Common myeloid progenitor, CD34-positive (primary cell): Measurements from ENCODE around the gene RFC2.
"Not testable (repeated sequence)": the region's sequence is repeated elsewhere in the genome, so short reads cannot be mapped to it uniquely, and the experiment has no call there.

Source experiments
- CTCF ChIA-PET: fragments of 350-600 bp; sonication (Branson Sonifier 250); formaldehyde crosslinking; loops from one replicate; lab custom pipeline; 2021; ENCODE audit warnings: antibody characterized with exemption; lab: Charles Lee
- POLR2A ChIA-PET: fragments of 350-600 bp; sonication (Branson Sonifier 250); formaldehyde crosslinking; loops from one replicate; lab custom pipeline; 2021; ENCODE audit warnings: antibody characterized with exemption; lab: Charles Lee
- DNase-seq, 3 donors: peaks; one replicate each; pipeline versions ENCODE4 v3.0.0 to v3.0.0-alpha.2; 2013
- H3K27ac ChIP-seq, 2 experiments: 1 replicate in 1 of 2; 2 replicates in 1 of 2; pipeline ENCODE4 v1.7.0; 2013; ENCODE audit warnings: inconsistent platforms in 2 of 2, low read length in 2 of 2, mild to moderate bottlenecking in 2 of 2, low read depth in 1 of 2, moderate library complexity in 1 of 2; ENCODE audit not compliant: severe bottlenecking in 2 of 2, insufficient read depth in 1 of 2, poor library complexity in 1 of 2
- H3K27me3 ChIP-seq, 5 experiments: replicated peaks in 2 of 5; 1 replicate in 3 of 5; 2 replicates in 2 of 5; pipeline versions ENCODE4 v1.6.1 to v1.7.0; 2013; ENCODE audit warnings: low read length in 4 of 5, mild to moderate bottlenecking in 2 of 5, moderate library complexity in 2 of 5, inconsistent platforms in 1 of 5; ENCODE audit not compliant: insufficient read depth in 5 of 5, control insufficient read depth in 4 of 5
- H3K36me3 ChIP-seq, 4 experiments: 1 replicate in 2 of 4; 2 replicates in 2 of 4; pipeline versions ENCODE4 v1.6.1 to v1.7.0; 2013; ENCODE audit warnings: low read length in 3 of 4, control low read depth in 1 of 4, mild to moderate bottlenecking in 1 of 4; ENCODE audit not compliant: control insufficient read depth in 4 of 4, insufficient read depth in 4 of 4
- H3K4me1 ChIP-seq, 4 experiments: 1 replicate in 3 of 4; 2 replicates in 1 of 4; pipeline versions ENCODE4 v1.6.1 to v1.7.1; 2013; ENCODE audit warnings: low read length in 3 of 4, mild to moderate bottlenecking in 3 of 4, control low read depth in 1 of 4, inconsistent platforms in 1 of 4, moderate library complexity in 1 of 4; ENCODE audit not compliant: control insufficient read depth in 4 of 4, insufficient read depth in 4 of 4; ENCODE audit errors: control extremely low read depth in 1 of 4
- H3K4me3 ChIP-seq, 7 experiments: 1 replicate in 4 of 7; 2 replicates in 3 of 7; pipeline versions ENCODE4 v1.5.1 to v1.7.0; 2013; ENCODE audit warnings: mild to moderate bottlenecking in 7 of 7, low read length in 6 of 7, moderate library complexity in 6 of 7, inconsistent platforms in 2 of 7, low read depth in 2 of 7, control low read depth in 1 of 7; ENCODE audit not compliant: insufficient read depth in 4 of 7, control insufficient read depth in 1 of 7; ENCODE audit errors: extremely low read depth in 1 of 7
- H3K9me3 ChIP-seq, 5 experiments: 1 replicate in 4 of 5; 2 replicates in 1 of 5; pipeline versions ENCODE4 v1.6.1 to v1.7.1; 2013; ENCODE audit warnings: low read length in 4 of 5, mild to moderate bottlenecking in 2 of 5, inconsistent platforms in 1 of 5, low read depth in 1 of 5, moderate library complexity in 1 of 5; ENCODE audit not compliant: control insufficient read depth in 4 of 5, insufficient read depth in 2 of 5; ENCODE audit errors: control extremely low read depth in 1 of 5
- WGBS: methylation state at CpG from one replicate; pipeline ENCODE4 v1.1.5; 2013; ENCODE audit not compliant: insufficient coverage; 5-methylcytosine and 5-hydroxymethylcytosine counted together

RFC2 gene

DNA sequence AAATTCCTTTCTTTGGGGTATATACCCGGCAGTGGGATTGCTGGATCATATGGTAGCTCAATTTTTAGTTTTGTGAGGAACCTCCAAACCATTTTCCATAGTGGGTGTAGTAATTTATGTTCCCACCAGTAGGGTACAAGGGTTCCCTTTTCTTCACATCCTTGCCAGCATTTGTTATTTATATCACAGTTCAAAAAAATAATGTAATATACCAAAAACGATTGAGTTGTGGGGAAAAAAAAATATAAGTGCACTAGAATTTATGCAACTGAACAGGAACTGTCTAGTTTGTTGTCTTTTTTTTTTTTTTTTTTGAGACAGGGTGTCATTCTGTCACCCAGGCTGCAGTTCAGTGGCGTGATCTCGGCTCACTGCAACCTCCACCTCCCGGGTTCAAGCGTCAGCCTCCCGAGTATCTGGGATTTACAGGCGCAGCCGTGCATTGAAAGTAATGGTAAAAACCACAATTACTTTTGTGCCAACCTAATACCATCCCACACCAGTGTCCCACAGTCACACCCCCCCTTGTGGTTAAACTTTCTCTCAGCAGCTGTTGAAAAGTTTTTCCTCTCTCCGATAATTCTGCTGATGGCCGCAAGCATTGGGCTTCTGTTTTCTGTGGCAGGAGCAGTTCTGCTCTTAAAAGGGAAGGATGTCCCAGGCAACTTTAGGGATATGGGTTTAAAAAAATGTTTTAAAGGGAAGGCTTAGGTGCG, 51.2 kb downstream of the RFC2 start:
- Histone ChIP-seq H3K4me3 (peak overlapping the region in 4 of 7 experiments; percentile 6 to 28 (median 14)), H3K27ac (no peak overlapping the region), H3K36me3 (peaks cover 0 to 7% (median 2%) of the 10 kb centered on the region in 4 experiments), H3K4me1 (peaks cover 0 to 41% (median 27%) of the 10 kb centered on the region in 4 experiments), H3K9me3 (no peaks in the 10 kb centered on the region), H3K27me3 (no peaks in the 10 kb centered on the region)
- ChIA-PET POLR2A (no interaction called here), CTCF (interaction anchor here (0.7 to 6.1 kb wide), 15 partner anchors 9 to 198 kb away, joined by 3 to 30 read pairs (median 4); partner anchors contain the start of gene CLIP2)
- peak; percentile 85 to 93 (median 93) for DNase-seq
- WGBS: 4% methylated on average over 9 of the region's 12 CpGs

DNA sequence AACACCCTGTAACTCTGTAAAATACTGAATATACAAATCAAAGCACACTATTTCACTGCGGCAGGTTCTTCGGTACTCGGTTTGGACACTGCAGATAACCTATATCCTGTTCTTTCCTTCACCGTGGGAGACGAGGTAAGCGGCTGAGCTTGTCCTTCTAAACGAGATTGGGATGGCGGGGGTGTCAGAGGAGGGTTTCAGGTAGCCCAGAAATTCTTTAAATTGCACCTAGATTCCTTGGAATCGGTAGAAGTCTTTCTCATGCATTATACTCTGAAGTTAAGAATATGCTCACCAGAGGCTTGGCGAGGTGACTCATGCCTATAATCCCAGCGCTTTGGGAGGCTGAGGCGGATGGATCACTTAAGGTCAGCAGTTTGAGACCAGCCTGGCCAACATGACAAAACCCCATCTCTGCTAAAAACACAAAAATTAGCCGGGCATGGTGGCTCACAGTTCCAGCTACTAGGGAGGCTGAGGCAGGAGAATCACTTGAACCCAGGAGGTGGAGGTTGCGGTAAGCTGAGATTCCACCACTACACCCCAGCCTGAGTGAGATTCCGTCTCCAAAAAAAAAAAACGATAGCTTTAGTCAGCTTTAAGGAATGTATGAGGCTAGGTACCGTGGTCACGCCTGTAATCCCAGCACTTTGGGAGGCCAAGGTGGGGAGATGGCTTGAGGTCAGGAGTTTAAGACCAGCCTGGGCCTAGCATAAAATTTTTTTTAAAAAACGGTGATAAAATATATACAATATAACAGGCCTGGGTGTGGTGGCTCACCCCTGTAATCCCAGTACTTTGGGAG, 54.4 kb downstream of the RFC2 start:
- 93% methylated on average over 15 of the region's 19 CpGs for WGBS
- no peaks in the 10 kb centered on the region for H3K9me3 ChIP-seq
- POLR2A ChIA-PET: no interaction called here
- DNase-seq: no peak
- no peak overlapping the region for H3K4me3 ChIP-seq
- peaks cover 0 to 19% (median 16%) of the 10 kb centered on the region in 4 experiments for H3K36me3 ChIP-seq
- H3K27ac ChIP-seq: no peak overlapping the region
- CTCF ChIA-PET: interaction anchor here (1.2 to 6.1 kb wide), 5 partner anchors 9 to 334 kb away, joined by 3 to 25 read pairs (median 4); no protein-coding TSS in a partner anchor
- peaks cover 0 to 38% (median 30%) of the 10 kb centered on the region in 4 experiments for H3K4me1 ChIP-seq
- no peaks in the 10 kb centered on the region for H3K27me3 ChIP-seq

GRCh38 chr7:74197449-74198124, 56.6 kb downstream of the RFC2 start:
- H3K36me3 ChIP-seq: peaks cover 7 to 38% (median 33%) of the 10 kb centered on the region in 4 experiments
- no peak overlapping the region for H3K4me3 ChIP-seq
- ChIA-PET CTCF (interaction anchor here (1.2 to 2.1 kb wide), 2 partner anchors 9 to 13 kb away, joined by 3 to 10 read pairs; no protein-coding TSS in a partner anchor), POLR2A (interaction anchor here (0.7 kb wide), 1 partner anchor 29 kb away, joined by 4 read pairs; no protein-coding TSS in a partner anchor)
- DNase-seq: no peak
- H3K27me3 ChIP-seq: no peaks in the 10 kb centered on the region
- H3K4me1 ChIP-seq: peaks cover 0 to 27% (median 18%) of the 10 kb centered on the region in 4 experiments
- H3K27ac ChIP-seq: no peak overlapping the region
- 93% methylated on average over 3 of the region's 9 CpGs for WGBS
- no peaks in the 10 kb centered on the region for H3K9me3 ChIP-seq

- POLR2A ChIA-PET, CTCF ChIA-PET, H3K9me3 ChIP-seq, H3K27me3 ChIP-seq, H3K27ac ChIP-seq, DNase-seq: not testable (repeated sequence)
- peak overlapping the region in 1 of 7 experiments; percentile 48 for H3K4me3 ChIP-seq
- H3K36me3 ChIP-seq: peaks cover 11 to 50% (median 42%) of the 10 kb centered on the region in 4 experiments
- peaks cover 0 to 25% (median 17%) of the 10 kb centered on the region in 4 experiments for H3K4me1 ChIP-seq
- WGBS: 63% methylated on average over 2 of the region's 19 CpGs
Observed at GRCh38 chr7:74195968-74196654, 58.1 kb downstream of the RFC2 start.

GRCh38 chr7:74195139-74195860, 58.9 kb downstream of the RFC2 start:
- peak overlapping the region in 1 of 7 experiments; percentile 48 for H3K4me3 ChIP-seq
- POLR2A ChIA-PET, H3K9me3 ChIP-seq, H3K27ac ChIP-seq, H3K27me3 ChIP-seq: not testable (repeated sequence)
- H3K36me3 ChIP-seq: peaks cover 16 to 58% (median 49%) of the 10 kb centered on the region in 4 experiments
- CTCF ChIA-PET: interaction anchor here (0.8 kb wide), 1 partner anchor 125 kb away, joined by 3 read pairs; no protein-coding TSS in a partner anchor
- WGBS: 24% methylated on average over 6 of the region's 23 CpGs
- peak in 2 of 3 donors; percentile 73 to 80 for DNase-seq
- peaks cover 0 to 25% (median 17%) of the 10 kb centered on the region in 4 experiments for H3K4me1 ChIP-seq

- Histone ChIP-seq H3K36me3 (peaks cover 21 to 64% (median 53%) of the 10 kb centered on the region in 4 experiments), H3K27ac (no peak overlapping the region), H3K4me3 (no peak overlapping the region), H3K9me3 (no peaks in the 10 kb centered on the region), H3K27me3 (no peaks in the 10 kb centered on the region), H3K4me1 (peaks cover 0 to 25% (median 17%) of the 10 kb centered on the region in 4 experiments)
- POLR2A ChIA-PET: interaction anchor here (0.8 kb wide), 1 partner anchor 19 kb away, joined by 3 read pairs; no protein-coding TSS in a partner anchor
- 95% methylated on average over 9 of the region's 14 CpGs for WGBS
- CTCF ChIA-PET: interaction anchor here (0.8 to 2.7 kb wide), 6 partner anchors 9 to 124 kb away, joined by 3 to 23 read pairs (median 6); no protein-coding TSS in a partner anchor
- no peak for DNase-seq
Observed at GRCh38 chr7:74194686-74195085, 59.5 kb downstream of the RFC2 start.
